NCI-H460 (cell line): Measurements from ENCODE around the gene MOB3A. TPM values are rescaled to one million over a fixed set of nuclear protein-coding genes. Genes with fewer than 3 reads are reported as not detected.

Experiments
- DNase-seq: peaks from one replicate; pipeline ENCODE4 v3.0.0-alpha.2; 2016; ENCODE audit warnings: low read depth; ENCODE audit errors: extremely low read depth
- total RNA-seq: library from RNA; depleted of rRNA; stranded (reverse); fragments of >200 nt; shearing (Covaris generic); gene quantifications from 2 replicates; pipeline ENCODE4 v1.2.3, GENCODE V29; 2014

The MOB3A gene
- total RNA-seq, 1 experiment from 2014 or later = 12.3 TPM

DNA sequence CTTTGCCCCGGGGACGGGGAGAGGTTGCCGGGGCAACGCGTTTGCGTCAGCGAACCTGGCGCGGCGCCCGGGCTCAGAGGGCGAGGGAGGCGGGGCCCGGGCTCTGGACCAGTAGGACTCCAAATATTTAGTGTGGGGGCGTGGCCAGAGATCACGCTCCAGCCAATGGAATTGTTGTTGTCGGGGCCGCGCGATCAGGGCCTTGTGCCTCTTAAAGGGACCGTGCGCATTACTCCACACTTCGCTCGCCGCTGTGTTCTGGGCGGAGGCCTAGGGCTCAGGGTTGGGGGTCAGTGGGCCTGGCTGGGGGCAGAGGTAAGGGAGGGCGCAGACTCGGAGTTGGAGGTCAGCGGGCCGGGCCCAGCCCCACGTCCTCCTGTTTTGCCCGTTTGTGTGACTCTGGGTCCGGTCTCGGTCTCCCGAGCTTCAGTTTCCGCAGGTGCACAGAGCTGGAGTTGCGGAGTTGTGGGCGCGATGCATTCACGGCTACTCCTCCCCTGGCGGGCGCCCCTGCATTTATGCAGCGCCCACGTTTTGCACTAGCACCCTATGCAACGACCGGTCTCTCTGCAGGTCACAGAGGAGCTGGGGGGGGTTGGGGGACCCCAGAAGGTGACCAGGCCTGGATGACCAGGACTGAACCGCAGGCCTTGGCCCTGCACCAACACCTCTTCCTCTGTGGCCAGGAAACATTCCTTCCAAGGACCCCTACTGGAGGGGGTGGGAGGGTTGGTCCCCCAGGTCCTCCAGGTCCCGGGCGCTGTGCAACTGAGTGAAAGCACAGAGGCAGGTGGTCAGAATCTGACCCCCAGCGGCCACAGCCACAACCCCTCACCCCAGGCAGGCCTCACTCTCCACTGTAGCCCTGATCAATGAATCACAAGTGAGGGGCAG lies 34.4 kb downstream of the MOB3A start:
- peak; percentile 95 for DNase-seq

DNA sequence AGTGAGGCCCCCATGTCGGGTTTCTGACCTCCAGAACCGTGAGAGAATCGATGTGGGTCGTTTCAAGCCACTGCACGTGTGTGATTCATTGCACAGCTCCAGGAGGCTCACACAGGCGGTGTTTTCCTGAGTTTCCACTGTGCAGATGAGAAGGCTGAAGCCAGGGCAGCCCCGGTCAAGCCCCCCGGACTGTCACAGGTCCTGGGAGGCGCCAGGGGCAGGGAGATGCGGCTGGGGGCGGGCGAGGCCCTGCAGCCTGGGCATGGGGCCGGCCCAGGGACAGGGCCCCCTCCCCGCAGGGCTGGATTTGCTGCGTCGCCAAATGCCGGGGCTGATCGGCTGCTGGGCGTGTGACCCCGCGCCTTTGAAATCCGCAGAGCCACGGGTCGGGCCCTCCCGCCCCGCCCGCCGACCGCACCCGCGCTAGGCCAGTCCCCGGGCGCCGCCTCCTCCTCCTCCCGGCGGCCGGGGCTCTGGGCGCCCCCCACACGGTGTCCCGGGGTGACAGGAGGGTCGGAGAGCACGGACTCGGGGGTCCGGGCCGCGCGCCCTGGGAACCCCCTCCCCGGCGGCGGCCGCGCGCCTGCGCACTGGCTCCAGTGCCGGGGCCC lies 35.1 kb downstream of the MOB3A start:
- DNase-seq = peak; percentile 59

DNA sequence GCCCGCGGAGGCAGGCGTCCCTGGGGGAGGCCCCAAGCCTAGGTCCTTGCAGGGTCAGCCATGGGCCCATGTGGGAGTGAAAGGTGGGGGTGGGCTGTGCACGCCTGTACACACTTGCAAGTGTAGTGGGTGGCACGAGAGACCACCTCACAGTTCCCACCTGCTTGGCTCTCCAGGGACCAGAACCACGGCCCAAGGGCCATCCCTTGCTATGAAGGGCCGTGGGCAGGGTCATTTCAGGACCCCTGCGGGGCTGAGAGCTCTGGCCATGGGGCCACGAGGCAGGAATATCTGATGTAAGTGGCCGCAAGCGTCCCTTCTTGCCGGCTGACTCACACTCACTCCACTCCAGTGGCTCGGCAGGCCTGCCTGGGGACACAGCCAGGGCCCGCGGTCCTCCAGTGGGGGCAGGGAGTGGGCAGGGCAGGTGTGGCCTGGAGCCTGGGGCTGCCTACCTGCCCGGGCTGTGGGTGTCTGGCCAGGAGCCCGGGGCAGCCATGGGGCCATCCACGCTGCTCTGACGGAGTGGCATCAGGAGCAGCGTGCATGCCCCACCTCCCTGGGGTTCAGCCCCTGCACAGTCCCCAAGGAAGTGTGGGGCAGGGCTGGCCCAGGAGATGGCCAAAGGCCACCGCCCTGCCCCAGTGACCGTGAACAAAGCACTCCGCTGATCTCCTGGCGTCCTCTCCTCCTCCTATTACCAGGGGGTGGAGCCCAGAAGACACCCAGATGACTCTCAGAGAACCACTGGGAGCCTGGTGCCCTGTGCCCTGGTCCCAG lies 36.5 kb downstream of the MOB3A start:
- peak; percentile 94 for DNase-seq

DNA sequence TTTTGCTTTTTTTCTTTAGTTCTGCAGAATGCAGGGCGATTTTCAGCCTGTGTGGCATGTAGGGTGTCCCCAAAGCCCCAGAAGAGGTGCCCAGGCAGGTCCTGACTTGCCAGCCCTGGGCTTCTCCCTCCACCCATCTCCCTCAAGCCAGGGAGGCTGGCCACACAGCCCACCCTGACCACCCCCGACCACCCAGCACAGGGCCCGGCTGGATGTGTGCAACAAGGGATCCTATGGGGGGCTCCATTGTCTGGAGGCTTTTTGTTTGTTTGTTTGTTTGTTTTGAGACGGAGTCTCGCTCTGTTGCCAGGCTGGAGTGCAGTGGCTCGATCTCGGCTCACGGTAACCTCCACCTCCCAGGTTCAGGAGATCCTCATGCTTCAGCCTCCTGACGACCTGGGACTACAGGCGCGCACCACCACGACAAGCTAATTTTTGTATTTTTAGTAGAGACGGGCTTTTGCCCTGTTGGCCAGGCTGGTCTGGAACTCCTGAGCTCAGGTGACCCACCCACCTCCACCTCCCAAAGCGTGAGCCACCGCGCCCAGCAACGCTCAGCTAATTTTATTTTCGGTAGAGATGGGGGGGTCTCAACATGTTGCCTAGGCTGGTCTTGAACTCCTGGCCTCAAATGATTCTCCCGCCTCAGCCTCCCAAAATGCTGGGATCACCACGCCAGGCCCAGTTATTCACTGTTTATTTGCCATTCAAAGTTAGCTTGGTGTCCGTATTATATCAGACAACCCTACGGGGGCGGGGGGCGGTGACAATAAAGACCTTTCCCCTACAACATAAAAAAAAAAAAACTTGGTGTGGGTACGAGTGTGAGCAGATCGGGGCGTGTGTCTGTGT lies 37.3 kb downstream of the MOB3A start:
- no peak for DNase-seq

DNA sequence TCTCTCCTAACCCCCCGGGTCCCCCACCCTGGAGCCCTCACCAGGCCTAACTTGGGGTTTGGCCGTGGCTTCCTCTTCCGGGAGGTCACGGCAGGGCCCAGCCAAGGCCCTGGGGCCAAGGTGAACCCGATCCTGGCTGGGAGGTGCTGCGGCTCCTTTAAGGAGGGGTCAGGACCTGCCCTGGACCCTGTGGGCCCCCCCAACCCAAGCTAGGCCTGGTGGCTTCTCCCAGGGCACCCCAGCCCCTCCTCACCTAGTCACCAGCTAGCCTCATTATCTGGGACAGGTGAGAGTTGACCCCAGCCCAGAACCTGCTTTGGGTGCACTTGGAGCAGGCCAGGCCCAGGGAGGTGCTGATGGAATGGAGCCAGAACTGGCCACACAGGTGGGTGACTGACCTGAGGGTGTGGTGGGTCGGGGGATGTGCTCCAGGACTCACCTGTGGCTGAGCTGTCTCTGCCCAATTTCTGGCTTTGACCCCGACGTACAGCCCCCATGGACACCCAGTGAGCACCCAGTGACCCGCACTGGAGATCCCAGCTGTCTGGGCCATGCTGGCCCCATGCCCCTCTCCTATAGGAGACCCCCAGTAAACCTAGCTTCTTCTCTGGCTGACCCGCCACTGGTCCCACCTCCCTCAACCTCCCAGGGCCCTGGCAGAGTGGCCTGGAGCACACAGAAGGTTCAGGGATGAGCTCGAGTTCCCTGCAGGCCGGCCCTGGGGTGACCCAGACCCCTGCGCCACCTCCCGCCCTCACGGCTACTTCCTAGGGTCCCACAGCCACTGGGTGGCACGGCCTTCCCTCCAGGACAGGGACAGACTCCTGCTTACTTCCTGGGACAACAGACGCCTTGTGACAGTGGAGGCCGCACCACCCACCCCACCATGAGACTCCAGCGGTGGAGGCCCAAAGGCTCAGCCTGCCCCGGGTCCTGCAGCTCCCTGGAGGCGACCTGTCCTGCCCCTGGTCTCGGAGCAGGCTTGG lies 38.3 kb downstream of the MOB3A start:
- DNase-seq = no peak

DNA sequence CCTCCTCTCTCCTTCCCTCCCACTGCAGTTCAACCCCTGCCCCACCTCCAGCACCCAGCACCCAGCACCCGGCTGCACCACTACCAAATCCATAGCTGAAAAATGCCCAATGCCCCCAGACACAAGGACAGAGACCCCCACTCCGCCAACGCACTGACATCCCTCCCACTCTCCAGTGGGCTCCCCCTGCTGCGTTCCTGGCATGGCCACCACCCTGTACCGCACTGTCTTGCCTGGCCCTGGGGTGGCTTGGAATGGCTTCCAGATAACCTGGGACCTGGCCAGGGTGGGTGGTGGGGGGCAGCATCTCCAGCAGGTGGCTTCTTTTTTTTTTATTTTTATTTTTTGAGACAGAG lies 39.3 kb downstream of the MOB3A start:
- DNase-seq = no peak

DNA sequence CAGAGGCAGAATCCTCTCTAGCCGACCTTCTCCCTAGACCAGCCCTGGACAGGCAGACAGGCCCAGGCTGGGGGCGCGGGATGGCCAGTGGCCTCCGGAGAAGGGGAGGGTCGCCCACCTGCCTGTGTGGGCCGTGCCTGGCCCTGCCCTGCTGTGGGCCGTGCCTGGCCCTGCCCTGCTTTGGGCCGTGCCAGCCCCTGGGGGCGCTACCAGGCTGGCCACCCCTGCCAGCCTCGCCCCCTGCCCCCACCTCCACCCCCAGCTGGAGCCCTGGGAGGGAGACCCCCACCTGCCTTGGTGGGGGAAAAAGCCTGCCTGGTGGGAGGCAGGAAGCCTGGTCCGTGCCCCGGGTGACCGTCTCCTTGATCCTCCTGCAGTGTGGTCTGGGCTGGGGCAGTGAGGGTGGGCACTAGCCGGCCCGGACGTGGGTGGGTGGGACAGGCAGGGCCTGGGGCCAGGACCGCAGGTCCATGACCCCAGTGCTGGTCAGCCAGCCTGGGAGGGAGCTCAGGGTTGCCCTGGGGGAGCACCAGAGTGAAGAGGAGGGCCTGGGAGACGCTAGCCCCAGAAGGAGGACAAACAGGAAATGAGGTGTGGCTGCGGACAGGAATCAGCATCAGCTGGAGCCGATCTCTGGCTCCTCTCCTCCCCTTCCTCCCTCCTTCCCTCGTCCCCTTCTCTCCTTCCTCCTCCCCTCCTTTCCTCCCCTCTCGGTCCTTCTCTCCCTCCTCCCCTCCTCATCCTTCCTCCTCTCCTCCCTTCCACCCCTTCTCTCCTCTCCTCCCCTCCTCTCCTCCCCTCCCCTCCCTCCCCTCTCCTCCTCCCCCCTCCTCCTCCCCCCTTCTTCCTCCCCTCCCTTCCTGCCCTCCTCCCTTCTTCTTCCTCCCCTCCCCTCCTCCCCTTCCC lies 39.9 kb downstream of the MOB3A start:
- peak; percentile 76 for DNase-seq

DNA sequence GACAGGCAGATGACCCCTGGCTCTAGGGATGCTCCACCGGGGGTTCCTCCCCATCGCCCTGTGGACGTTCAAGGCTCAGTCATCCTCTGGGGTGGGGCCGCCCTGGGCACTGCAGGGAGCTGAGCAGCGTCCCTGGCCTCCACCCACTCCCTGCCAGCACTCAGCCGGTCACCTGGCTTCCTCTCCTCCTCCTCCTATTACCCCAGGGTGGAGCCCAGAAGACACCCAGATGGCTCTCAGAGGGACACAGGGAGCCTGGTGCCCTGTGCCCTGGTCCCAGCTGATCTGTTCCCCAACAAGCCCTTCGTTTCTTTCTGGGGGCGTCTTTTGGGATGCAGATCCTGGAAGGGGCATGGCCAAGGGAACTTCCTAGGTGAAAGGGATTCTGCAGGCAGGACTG lies 41.4 kb downstream of the MOB3A start:
- no peak for DNase-seq

DNA sequence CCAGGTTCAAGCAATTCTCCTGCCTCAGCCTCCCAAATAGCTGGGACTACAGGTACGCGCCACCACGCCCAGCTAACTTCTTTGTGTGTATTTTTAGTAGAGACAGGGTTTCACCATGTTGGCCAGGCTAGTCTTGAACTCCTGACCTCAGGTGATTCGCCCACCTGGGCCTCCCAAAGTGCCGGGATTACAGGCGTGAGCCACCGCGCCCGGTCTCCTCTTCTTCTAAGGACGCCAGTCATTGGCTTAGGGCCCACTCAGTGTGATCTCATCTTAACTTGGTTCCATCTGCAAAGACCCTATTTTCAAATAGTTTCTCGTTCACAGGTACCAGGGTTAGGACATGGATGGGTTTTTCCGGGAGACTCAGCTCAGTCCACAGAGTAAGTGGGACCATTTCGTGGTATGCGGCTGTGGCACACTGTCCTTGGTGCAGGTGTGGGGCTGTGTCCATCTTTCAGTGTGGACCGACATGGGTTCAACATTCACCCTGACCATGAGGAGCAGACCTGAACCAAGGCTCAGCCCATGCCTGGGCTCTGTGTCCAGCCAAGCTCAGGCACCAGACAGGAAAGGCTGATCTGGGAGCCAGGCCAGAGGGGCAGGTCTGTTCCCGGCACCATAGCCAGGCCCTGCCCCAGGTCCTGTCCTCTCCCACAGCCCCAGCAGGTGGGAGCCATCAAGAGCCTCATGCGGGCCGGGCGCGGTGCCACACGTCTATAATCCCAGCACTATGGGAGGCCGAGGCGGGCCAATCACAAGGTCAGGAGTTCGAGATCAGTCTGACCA lies 42.3 kb downstream of the MOB3A start:
- DNase-seq = no peak

DNA sequence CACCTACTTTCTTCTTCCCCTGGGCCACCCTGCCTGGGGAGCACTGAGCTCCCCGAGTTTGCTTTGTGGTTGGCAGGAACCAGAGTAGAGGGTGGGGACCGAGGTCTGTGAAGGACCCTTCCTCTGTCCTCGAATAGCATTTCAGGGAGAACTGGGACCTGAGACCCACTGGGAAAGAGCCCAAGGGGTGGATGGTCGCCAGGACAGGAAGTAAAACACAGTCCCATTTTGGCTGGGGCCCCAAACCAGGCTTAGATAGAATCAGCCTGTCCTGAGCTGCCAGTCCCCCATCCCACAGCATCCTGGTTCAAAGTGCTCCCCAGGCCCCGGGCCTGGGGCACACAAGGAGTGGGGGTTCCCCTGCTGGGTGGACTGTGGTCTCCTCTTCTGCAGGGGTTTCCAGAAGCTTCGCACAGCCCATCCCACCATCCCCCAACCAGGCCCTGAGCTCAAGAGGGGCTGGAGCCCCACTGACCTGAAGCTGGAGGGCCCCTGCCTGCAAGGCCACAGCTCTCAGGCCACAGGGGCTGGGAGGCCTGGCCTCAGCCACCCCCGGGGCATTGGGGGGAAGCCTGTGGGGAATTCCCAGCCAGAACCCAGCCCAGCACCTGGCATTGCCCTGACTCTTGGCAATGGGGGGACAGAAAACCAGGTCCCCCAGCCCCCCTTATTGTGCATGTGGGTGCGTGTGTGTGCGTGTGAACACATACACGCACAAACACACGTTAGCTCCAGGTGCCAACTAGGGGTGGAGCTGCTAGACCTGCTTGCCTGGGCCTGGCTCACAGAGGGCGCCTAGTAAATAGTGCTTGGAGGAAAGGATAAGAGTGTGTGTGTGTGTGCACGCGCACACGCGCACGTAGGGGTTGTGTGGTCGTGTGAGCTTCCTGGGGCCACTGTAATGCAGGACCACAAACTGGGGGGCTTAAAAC lies 44.1 kb downstream of the MOB3A start:
- no peak for DNase-seq

DNA sequence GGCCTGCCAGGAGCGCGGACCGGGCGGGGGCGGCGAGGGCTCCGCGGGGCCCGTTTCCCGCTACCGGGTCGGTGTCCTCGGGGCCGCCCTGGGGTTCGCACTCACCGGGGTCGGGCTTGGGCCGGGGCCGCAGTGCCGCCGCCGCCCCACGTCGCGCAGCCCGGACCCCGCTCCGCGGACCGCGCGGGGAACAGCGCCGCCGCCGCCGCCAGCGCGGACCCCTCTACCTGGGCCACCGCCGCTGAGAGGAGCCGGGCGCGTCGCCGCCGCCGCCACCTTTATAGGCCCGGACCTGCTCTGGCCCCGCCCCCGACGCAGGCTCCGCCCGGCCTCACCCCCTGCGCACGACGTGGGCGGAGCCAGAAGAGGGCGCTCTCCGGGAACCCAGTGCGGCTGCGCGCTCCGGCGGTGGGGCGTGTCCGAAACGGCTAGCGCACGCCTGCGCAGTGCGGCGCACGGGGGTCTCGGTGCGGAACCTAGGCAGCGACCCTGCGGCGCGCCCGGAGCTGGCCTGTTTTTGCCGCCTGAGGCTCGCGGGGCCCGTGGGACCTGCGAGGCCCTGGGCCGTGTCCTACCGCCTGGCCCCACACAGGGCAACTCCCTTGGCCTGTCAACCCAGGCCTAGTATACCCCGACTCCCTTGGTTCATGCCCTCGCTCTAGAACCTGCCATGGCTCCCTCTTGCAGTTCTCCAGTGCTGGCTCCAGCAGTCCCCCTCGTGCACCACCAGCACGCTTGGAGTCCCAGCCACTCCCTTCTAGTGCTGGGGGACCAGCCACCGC lies 44.9 kb downstream of the MOB3A start, which contains the start of gene MKNK2:
Gene MKNK2 (minus strand): TSS at position 254 of the 782 bp plus-strand sequence. CDS start 393 bp downstream, outside the sequence.
- DNase-seq = peak; percentile 79

DNA sequence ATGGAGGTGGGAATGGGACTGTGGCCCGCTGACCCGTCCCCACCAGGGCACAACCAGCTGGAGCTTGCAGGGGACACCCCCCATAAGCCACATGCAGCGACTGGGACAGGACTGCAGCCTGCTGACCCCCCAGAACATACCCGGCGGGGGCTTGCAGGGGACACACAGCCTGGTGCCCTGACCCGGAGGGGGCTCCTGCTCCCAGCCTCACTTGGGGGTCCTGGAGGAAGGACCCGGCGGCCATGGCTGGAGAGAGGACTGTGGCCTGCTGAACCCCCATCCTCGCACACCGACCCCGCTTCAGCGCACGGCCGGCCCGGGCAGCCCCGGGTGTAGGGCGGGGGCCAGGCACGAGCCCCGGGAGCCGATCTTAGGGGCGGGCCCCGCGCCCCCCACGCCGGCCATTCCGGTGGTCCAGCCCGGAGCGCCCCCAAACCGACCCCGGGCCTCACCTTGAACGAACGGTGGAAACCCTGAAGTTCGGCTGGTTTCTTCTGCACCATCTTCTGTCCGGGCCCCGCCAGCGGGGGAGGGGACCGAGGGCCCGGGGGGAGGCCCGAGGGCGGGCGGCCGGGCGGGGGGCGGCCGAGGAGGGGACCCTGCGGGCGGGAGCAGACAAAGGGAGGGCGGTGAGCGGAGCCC lies 45.7 kb downstream of the MOB3A start:
- no peak for DNase-seq

DNA sequence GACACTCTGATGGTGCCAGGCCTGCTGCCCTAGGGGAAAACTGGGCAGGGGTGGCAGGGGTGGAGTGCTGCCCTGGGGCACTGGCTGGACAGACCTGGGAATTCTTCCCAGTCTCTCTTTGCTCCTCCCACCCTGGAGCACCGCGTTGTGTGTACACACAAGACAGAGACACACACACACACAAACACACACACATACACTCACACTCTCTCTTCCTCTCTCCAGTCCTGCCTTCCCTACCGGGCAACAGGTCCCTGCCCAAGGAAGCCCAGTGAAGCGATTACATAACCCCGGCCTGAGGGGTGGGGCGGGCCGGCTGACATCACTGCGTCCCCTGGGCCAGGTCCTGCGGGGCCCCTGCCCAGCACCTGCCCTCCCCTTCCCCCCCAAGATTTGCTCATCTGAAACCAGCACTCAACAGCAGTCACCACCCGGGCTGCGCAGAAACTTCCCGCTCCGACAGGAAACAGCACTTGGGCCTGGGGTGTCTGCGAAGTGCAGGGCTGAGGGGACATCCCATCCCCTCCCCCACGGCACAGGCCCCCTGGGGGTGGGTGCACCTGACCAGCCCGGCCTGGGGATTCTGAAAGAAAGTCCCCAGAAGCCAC lies 46.3 kb downstream of the MOB3A start:
- no peak for DNase-seq

DNA sequence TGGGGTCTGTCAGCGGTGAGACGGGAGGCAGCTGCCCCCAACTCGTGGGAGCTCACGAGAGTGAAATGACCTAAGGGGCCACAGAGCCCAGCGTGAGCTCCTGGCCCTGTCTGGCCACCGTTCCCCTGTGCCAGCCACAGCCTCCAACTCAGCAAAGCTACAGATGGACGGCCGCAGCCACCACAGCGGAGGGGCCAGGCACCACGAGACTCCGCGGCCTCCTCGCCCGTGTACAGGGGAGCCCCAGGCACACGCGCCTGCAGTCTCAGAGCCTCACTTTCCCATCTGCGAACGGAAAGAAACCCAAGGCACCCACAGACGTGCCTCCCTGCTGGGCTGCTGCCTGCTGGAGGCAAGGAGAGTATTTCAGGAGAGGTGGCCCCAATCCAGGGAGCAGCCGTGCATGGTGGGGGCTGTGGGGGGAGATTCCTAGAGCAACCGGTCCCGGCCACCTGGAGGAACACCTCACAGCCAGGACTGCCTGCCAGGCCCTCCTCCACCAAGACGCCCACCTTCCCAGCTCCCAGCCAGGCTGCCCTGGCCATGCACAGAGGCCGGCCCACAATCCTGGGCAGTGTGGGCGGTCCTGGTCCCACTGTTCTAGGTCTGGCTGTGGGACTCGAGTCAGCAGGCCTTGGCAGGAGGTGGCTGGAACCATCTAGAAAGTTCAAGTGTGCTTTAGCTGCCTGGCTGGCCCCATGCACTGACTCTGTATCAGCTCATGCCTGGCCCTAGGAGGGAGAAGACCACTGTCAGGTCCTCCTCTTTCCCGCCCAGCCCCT lies 47.0 kb downstream of the MOB3A start:
- no peak for DNase-seq
